Common myeloid progenitor, CD34-positive (primary cell): Measurements from ENCODE around the gene FGFR3.

Experiments
- CTCF ChIA-PET: fragments of 350-600 bp; sonication (Branson Sonifier 250); formaldehyde crosslinking; loops from one replicate; lab custom pipeline; 2021; ENCODE audit warnings: antibody characterized with exemption; lab: Charles Lee
- POLR2A ChIA-PET: fragments of 350-600 bp; sonication (Branson Sonifier 250); formaldehyde crosslinking; loops from one replicate; lab custom pipeline; 2021; ENCODE audit warnings: antibody characterized with exemption; lab: Charles Lee
- DNase-seq, 3 donors: peaks; one replicate each; pipeline versions ENCODE4 v3.0.0 to v3.0.0-alpha.2; 2013
- H3K27ac ChIP-seq, 2 experiments: 1 replicate in 1 of 2; 2 replicates in 1 of 2; pipeline ENCODE4 v1.7.0; 2013; ENCODE audit warnings: inconsistent platforms in 2 of 2, low read length in 2 of 2, mild to moderate bottlenecking in 2 of 2, low read depth in 1 of 2, moderate library complexity in 1 of 2; ENCODE audit not compliant: severe bottlenecking in 2 of 2, insufficient read depth in 1 of 2, poor library complexity in 1 of 2
- H3K27me3 ChIP-seq, 5 experiments: replicated peaks in 2 of 5; 1 replicate in 3 of 5; 2 replicates in 2 of 5; pipeline versions ENCODE4 v1.6.1 to v1.7.0; 2013; ENCODE audit warnings: low read length in 4 of 5, mild to moderate bottlenecking in 2 of 5, moderate library complexity in 2 of 5, inconsistent platforms in 1 of 5; ENCODE audit not compliant: insufficient read depth in 5 of 5, control insufficient read depth in 4 of 5
- H3K36me3 ChIP-seq, 4 experiments: 1 replicate in 2 of 4; 2 replicates in 2 of 4; pipeline versions ENCODE4 v1.6.1 to v1.7.0; 2013; ENCODE audit warnings: low read length in 3 of 4, control low read depth in 1 of 4, mild to moderate bottlenecking in 1 of 4; ENCODE audit not compliant: control insufficient read depth in 4 of 4, insufficient read depth in 4 of 4
- H3K4me1 ChIP-seq, 4 experiments: 1 replicate in 3 of 4; 2 replicates in 1 of 4; pipeline versions ENCODE4 v1.6.1 to v1.7.1; 2013; ENCODE audit warnings: low read length in 3 of 4, mild to moderate bottlenecking in 3 of 4, control low read depth in 1 of 4, inconsistent platforms in 1 of 4, moderate library complexity in 1 of 4; ENCODE audit not compliant: control insufficient read depth in 4 of 4, insufficient read depth in 4 of 4; ENCODE audit errors: control extremely low read depth in 1 of 4
- H3K4me3 ChIP-seq, 7 experiments: 1 replicate in 4 of 7; 2 replicates in 3 of 7; pipeline versions ENCODE4 v1.5.1 to v1.7.0; 2013; ENCODE audit warnings: mild to moderate bottlenecking in 7 of 7, low read length in 6 of 7, moderate library complexity in 6 of 7, inconsistent platforms in 2 of 7, low read depth in 2 of 7, control low read depth in 1 of 7; ENCODE audit not compliant: insufficient read depth in 4 of 7, control insufficient read depth in 1 of 7; ENCODE audit errors: extremely low read depth in 1 of 7
- H3K9me3 ChIP-seq, 5 experiments: 1 replicate in 4 of 5; 2 replicates in 1 of 5; pipeline versions ENCODE4 v1.6.1 to v1.7.1; 2013; ENCODE audit warnings: low read length in 4 of 5, mild to moderate bottlenecking in 2 of 5, inconsistent platforms in 1 of 5, low read depth in 1 of 5, moderate library complexity in 1 of 5; ENCODE audit not compliant: control insufficient read depth in 4 of 5, insufficient read depth in 2 of 5; ENCODE audit errors: control extremely low read depth in 1 of 5
- WGBS: methylation state at CpG from one replicate; pipeline ENCODE4 v1.1.5; 2013; ENCODE audit not compliant: insufficient coverage; 5-methylcytosine and 5-hydroxymethylcytosine counted together

The FGFR3 gene

DNA sequence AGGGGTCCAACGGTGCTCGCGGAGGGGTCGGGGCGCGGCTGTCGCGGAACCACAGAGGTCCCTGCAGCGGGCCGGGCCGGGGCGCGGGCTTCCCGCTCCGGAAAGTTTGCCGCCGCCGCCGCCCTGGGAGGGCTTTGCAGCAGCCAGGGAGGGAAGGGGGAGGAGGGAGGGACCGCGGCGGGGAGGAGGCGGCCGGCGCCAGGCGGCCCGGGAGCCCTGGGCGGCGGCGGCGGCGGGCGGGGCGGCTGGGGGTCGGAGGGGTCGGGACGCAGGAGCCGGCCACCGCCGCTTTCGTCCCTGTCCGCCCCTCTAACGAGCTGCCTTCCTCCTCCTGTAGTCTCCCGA is 375 bp downstream of the FGFR3 start:
- no peaks in the 10 kb centered on the region for H3K36me3 ChIP-seq
- peaks cover 0 to 24% (median 20%) of the 10 kb centered on the region in 4 experiments for H3K4me1 ChIP-seq
- peak in 2 of 3 donors; percentile 46 to 51 for DNase-seq
- peaks cover 0 to 48% (median 14%) of the 10 kb centered on the region in 5 experiments for H3K27me3 ChIP-seq
- WGBS = under 1% methylated on average over 18 of the region's 44 CpGs
- POLR2A ChIA-PET = interaction anchor here (0.5 to 1.0 kb wide), 2 partner anchors 22 to 42 kb away, joined by 3 read pairs; no protein-coding TSS in a partner anchor
- H3K27ac ChIP-seq = no peak overlapping the region
- CTCF ChIA-PET = interaction anchor here (1.7 to 4.4 kb wide), 4 partner anchors 13 to 46 kb away, joined by 7 to 28 read pairs (median 12); no protein-coding TSS in a partner anchor
- H3K9me3 ChIP-seq = no peaks in the 10 kb centered on the region
- peak overlapping the region in 6 of 7 experiments; percentile 29 to 71 (median 57) for H3K4me3 ChIP-seq

DNA sequence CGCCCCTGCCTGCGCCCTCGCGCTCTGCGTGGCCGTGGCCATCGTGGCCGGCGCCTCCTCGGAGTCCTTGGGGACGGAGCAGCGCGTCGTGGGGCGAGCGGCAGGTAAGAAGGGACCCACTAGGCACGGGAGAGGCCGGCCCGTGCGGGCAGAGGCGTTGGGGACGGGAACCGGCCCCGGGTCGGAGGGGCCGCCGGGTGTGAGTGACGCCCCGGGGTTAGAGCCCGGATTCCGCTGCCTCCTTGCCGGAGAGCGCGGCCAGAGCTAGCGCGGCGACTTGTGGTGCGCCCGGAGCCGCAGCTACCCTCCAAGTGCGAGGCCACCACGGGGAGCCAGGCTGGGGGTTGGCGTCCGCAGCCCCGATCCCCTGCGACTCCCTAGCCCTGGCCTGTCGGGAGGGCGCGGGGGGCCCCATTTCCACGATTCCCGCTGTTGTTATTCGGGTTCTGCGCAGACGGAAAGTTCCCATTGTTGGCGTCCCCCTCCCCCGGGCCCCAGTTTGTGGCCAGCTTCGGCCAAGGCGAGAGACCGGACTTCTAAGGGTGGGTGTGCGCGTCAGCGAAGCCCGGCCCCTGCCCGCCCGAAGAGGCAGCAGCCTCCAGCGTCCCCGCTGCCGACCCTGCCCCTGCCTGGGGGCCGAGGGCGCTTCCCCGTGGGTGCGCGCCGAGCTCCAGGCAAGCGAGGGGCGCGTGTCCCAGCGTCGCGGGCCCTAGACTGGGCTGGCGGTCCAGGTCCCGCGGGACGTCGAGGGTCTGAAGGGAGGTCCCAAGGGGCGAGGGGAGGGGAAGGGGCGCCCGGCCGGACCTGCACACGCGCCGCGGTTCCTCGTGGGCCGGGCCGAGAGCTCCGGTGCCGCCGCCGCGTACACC is 1.1 kb downstream of the FGFR3 start:
- H3K27ac ChIP-seq = no peak overlapping the region
- CTCF ChIA-PET = interaction anchor here (0.7 to 4.4 kb wide), 8 partner anchors 10 to 47 kb away, joined by 3 to 28 read pairs (median 6); no protein-coding TSS in a partner anchor
- peaks cover 0 to 48% (median 14%) of the 10 kb centered on the region in 5 experiments for H3K27me3 ChIP-seq
- H3K4me3 ChIP-seq = peak overlapping the region; percentile 12 to 71 (median 48)
- 1% methylated on average over 94 of the region's 101 CpGs for WGBS
- no peaks in the 10 kb centered on the region for H3K9me3 ChIP-seq
- DNase-seq = peak in 2 of 3 donors; percentile 30 to 37
- POLR2A ChIA-PET = interaction anchor here (0.5 to 0.8 kb wide), 2 partner anchors 12 to 22 kb away, joined by 3 to 5 read pairs; no protein-coding TSS in a partner anchor
- no peaks in the 10 kb centered on the region for H3K36me3 ChIP-seq
- peaks cover 0 to 24% (median 20%) of the 10 kb centered on the region in 4 experiments for H3K4me1 ChIP-seq

DNA sequence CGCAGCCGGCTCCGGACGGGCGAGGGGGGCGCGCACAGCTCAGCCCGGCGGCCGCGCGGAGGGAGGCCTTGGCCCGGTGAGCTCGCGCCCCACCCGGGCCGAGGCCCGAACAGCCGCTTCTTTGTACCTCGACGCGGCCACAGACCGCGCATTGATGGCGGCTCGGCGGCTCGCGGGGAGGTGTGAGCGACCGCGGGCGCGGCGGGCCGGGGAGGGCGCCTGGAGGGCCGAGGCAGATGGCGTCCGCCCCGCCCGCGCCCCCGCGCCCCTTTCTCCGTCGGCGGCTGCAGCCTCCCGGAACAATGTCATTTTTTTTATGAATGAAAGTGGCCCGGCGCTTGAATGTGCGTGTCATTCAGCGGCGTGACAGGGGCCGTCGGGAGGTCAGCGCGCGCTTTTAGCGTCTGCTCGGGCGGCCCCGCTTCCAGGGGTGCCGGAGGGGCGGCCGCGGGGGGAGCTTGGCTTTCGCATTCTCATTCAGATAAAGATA is 1.8 kb downstream of the FGFR3 start:
- Histone ChIP-seq H3K4me1 (peaks cover 0 to 24% (median 20%) of the 10 kb centered on the region in 4 experiments), H3K36me3 (no peaks in the 10 kb centered on the region), H3K27ac (no peak overlapping the region), H3K27me3 (peaks cover 0 to 48% (median 14%) of the 10 kb centered on the region in 5 experiments), H3K4me3 (peak overlapping the region in 5 of 7 experiments; percentile 6 to 71 (median 55)), H3K9me3 (no peaks in the 10 kb centered on the region)
- ChIA-PET CTCF (interaction anchor here (0.7 to 5.2 kb wide), 8 partner anchors 10 to 48 kb away, joined by 3 to 28 read pairs (median 6); no protein-coding TSS in a partner anchor), POLR2A (interaction anchor here (0.8 kb wide), 1 partner anchor 13 kb away, joined by 5 read pairs; no protein-coding TSS in a partner anchor)
- DNase-seq = peak in 2 of 3 donors; percentile 29 to 38
- under 1% methylated on average over 49 of the region's 68 CpGs for WGBS

DNA sequence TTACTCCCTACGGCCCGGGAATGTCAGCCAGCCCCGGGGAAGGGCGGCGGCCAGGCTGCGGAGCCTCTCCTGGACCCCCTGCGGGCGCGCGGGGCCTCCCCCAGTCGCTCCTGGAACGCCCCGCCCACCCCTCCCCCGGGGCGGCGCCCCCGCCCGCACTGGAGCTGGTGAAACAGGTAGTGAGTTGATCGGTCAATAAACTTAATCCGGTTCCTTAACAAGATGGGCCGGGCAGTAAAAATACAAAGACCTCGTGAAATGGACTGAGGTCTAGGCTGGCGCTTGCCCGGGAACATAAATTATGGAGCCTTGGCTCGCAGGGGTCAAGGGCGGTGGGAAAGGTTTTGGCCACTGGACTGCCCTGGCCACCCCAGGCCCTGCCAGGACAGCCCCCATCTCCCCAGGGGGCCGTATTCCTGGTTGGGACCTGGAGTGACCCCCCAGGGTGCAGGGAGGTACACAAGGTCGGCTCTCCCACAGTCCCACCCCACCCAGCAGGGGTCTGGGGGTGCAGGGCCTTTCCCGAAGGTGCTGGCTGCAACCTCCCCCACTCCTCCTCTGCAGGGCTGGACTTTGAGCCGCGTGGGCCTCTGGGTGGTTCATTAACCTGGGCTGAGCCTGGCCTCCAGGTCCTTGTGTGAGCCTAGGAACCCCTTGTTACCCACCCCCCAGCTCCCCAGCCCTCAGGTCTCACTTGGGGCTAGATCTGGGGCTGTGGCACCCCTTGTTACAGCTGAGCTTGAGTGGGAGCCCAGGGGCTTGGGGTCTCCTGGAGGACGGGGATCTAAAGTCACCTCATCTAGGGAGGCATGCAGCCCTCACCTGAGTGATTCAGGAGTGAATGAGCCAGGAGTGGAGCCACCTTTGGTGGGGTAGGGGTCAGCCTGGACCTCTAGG is 2.5 kb downstream of the FGFR3 start:
- Histone ChIP-seq H3K27ac (no peak overlapping the region), H3K27me3 (peaks cover 0 to 48% (median 14%) of the 10 kb centered on the region in 5 experiments), H3K4me3 (peak overlapping the region in 4 of 7 experiments; percentile 7 to 71 (median 58)), H3K4me1 (peaks cover 0 to 24% (median 20%) of the 10 kb centered on the region in 4 experiments), H3K9me3 (no peaks in the 10 kb centered on the region), H3K36me3 (no peaks in the 10 kb centered on the region)
- DNase-seq = no peak
- CTCF ChIA-PET = interaction anchor here (1.0 to 5.2 kb wide), 7 partner anchors 9 to 104 kb away, joined by 3 to 28 read pairs (median 7); no protein-coding TSS in a partner anchor
- 40% methylated on average over 10 of the region's 32 CpGs for WGBS
- POLR2A ChIA-PET = interaction anchor here (0.8 kb wide), 1 partner anchor 14 kb away, joined by 5 read pairs; no protein-coding TSS in a partner anchor

DNA sequence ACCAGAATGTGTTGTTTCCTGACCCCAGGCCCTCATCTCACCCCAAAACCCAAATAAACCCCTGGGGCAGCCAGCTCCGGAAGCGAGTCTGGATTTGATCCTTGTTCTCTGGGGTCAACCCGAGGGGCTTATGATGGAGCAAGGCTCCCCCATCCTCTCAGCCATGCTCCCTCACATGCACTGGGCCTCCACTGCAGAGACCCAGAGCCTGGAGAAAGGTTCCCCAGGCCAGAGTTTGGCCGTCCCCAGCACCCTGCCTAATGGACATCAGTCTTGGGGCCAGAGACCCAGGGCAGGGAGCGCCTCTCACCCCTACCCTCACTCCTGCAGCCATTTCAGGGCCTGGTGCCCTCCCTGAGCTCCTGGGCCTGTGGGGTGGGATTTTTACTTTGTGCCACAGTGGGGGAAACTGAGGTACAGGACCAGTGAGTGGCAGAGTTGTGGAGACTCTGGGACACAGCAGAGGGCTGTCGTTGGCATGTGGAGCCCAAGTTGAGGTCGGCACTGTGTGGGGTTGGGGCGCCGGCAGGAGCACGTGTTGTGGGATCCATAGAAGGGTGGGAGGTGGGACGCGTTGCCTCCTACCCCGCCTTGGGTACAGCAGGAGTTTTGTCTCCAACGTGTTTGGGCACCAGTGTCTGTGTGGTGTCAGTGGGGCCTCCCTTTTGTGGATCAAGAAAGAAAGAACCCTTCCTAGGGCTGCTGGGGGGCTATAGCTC is 3.6 kb downstream of the FGFR3 start:
- WGBS = 97% methylated on average over 14 of the region's 14 CpGs
- no peaks in the 10 kb centered on the region for H3K36me3 ChIP-seq
- no peak for DNase-seq
- peaks cover 0 to 48% (median 12%) of the 10 kb centered on the region in 5 experiments for H3K27me3 ChIP-seq
- H3K9me3 ChIP-seq = no peaks in the 10 kb centered on the region
- no peak overlapping the region for H3K27ac ChIP-seq
- CTCF ChIA-PET = interaction anchor here (1.1 to 5.2 kb wide), 4 partner anchors 12 to 103 kb away, joined by 3 to 28 read pairs (median 16); no protein-coding TSS in a partner anchor
- POLR2A ChIA-PET = no interaction called here
- H3K4me1 ChIP-seq = peaks cover 0 to 24% (median 20%) of the 10 kb centered on the region in 4 experiments
- H3K4me3 ChIP-seq = no peak overlapping the region
